DMS 273 (cell line): Measurements from ENCODE around the gene VAMP1.
A peak's percentile ranks its signal among the peaks of the same experiment; 100 is the strongest.
"Not testable (repeated sequence)": the region's sequence is repeated elsewhere in the genome, so short reads cannot be mapped to it uniquely, and the experiment has no call there.

Source experiments
- DNase-seq: peaks from one replicate; lab custom pipeline; 2025; ENCODE audit not compliant: unreplicated experiment; lab: John Stamatoyannopoulos, UW

Gene VAMP1

GRCh38 chr12:6469609-6470374, 685 bp downstream of the VAMP1 start:
- no peak for DNase-seq

- DNase-seq: no peak
Observed at GRCh38 chr12:6469092-6469491, 1.4 kb downstream of the VAMP1 start.

GRCh38 chr12:6468283-6468575, 2.2 kb downstream of the VAMP1 start:
- no peak for DNase-seq

GRCh38 chr12:6467571-6468282, 2.8 kb downstream of the VAMP1 start:
- DNase-seq: not testable (repeated sequence)

GRCh38 chr12:6466751-6467150, 3.7 kb downstream of the VAMP1 start:
- not testable (repeated sequence) for DNase-seq

- no peak for DNase-seq
Observed at GRCh38 chr12:6466184-6466573, 4.3 kb downstream of the VAMP1 start.

- peak; percentile 79 for DNase-seq
Observed at GRCh38 chr12:6465467-6466183, 4.9 kb downstream of the VAMP1 start.

GRCh38 chr12:6464531-6464930, 5.9 kb downstream of the VAMP1 start:
- DNase-seq: no peak

- DNase-seq: no peak
Observed at GRCh38 chr12:6463858-6464257, 6.6 kb downstream of the VAMP1 start.

- no peak for DNase-seq
Observed at GRCh38 chr12:6463216-6463615, 7.3 kb downstream of the VAMP1 start.

- no peak for DNase-seq
Observed at GRCh38 chr12:6462234-6462995, 8.1 kb downstream of the VAMP1 start.

- DNase-seq: no peak
Observed at GRCh38 chr12:6461401-6462233, 8.9 kb downstream of the VAMP1 start.

- DNase-seq: no peak
Observed at GRCh38 chr12:6460751-6461371, 9.6 kb downstream of the VAMP1 start.

- DNase-seq: no peak
Observed at GRCh38 chr12:6459004-6459337, 11.5 kb downstream of the VAMP1 start.

GRCh38 chr12:6458281-6459003, 12.0 kb downstream of the VAMP1 start:
- no peak for DNase-seq

- no peak for DNase-seq
Observed at GRCh38 chr12:6457220-6457945, 13.1 kb downstream of the VAMP1 start.

GRCh38 chr12:6452944-6453630, 17.4 kb downstream of the VAMP1 start:
- DNase-seq: no peak

- DNase-seq: peak; percentile 48
Observed at GRCh38 chr12:6452245-6452943, 18.1 kb downstream of the VAMP1 start.
